HEK293 (cell line): ENCODE results near the gene SVIL.

Experiments
- CTCF ChIA-PET: fragments of 350-600 bp; formaldehyde crosslinking; extraction: SDS; loops from one replicate; lab custom pipeline; 2021; ENCODE audit warnings: antibody characterized with exemption; lab: Yijun Ruan, JAX
- POLR2A ChIA-PET: fragments of 300-600 bp; formaldehyde crosslinking; extraction: SDS; loops from one replicate; lab custom pipeline; 2020; ENCODE audit warnings: antibody characterized with exemption, inconsistent platforms; lab: Yijun Ruan, JAX
- H3K27ac ChIP-seq: fragments of 200-500 bp; sonication (Bioruptor generic); 2 replicates; pipeline ENCODE4 v1.5.1; 2014; ENCODE audit warnings: low read depth, low read length, control low read depth, inconsistent platforms; ENCODE audit errors: extremely low read depth
- H3K36me3 ChIP-seq, 2 experiments: fragments of 200-500 bp in 1 of 2; sonication (Bioruptor generic) in 1 of 2; 1 replicate in 1 of 2; 2 replicates in 1 of 2; pipeline ENCODE4 v1.5.1; 2014 to 2017; ENCODE audit warnings: inconsistent platforms in 2 of 2, low read length in 2 of 2; ENCODE audit not compliant: control insufficient read depth in 2 of 2, insufficient read depth in 1 of 2
- H3K4me1 ChIP-seq: fragments of 200-500 bp; sonication (Bioruptor generic); 2 replicates; pipeline ENCODE4 v1.5.1; 2014; ENCODE audit warnings: mild to moderate bottlenecking, low read length, inconsistent platforms; ENCODE audit not compliant: control insufficient read depth, insufficient read depth
- H3K4me3 ChIP-seq: 2 replicates; pipeline ENCODE4 v1.5.1; 2011; ENCODE audit warnings: low read depth, mild to moderate bottlenecking, control low read depth, low read length, moderate library complexity
- H3K9me3 ChIP-seq: fragments of 200-500 bp; sonication (Bioruptor generic); 2 replicates; pipeline ENCODE4 v1.5.1; 2014; ENCODE audit warnings: low read depth, low read length, inconsistent platforms; ENCODE audit not compliant: control insufficient read depth, insufficient read depth
- EGR2 ChIP-seq: fragments of 450-650 bp; formaldehyde crosslinking; IDR thresholded peaks from 2 replicates; pipeline ENCODE4 v1.5.1; 2016; ENCODE audit warnings: low read depth, missing biosample characterization, missing genetic modification characterization
- KLF9 ChIP-seq: fragments of 450-650 bp; formaldehyde crosslinking; IDR thresholded peaks from 2 replicates; pipeline ENCODE4 v1.5.1; 2016; ENCODE audit warnings: missing biosample characterization, missing genetic modification characterization, low read depth
- MZF1 ChIP-seq: fragments of 450-650 bp; formaldehyde crosslinking; IDR thresholded peaks from 2 replicates; pipeline ENCODE4 v1.5.1; 2017; ENCODE audit warnings: missing biosample characterization, missing genetic modification characterization, borderline replicate concordance
- ZBTB1 ChIP-seq: fragments of 450-650 bp; formaldehyde crosslinking; IDR thresholded peaks from 2 replicates; pipeline ENCODE4 v1.5.1; 2016; ENCODE audit warnings: missing biosample characterization, missing genetic modification characterization
- ZFP41 ChIP-seq: fragments of 450-650 bp; formaldehyde crosslinking; IDR thresholded peaks from 2 replicates; pipeline ENCODE4 v1.5.1; 2016; ENCODE audit warnings: missing biosample characterization, missing genetic modification characterization, borderline replicate concordance
- ZNF133 ChIP-seq: fragments of 450-650 bp; formaldehyde crosslinking; IDR thresholded peaks from 2 replicates; pipeline ENCODE4 v1.5.1; 2016; ENCODE audit warnings: missing biosample characterization, missing genetic modification characterization
- ZNF138 ChIP-seq: fragments of 450-650 bp; formaldehyde crosslinking; IDR thresholded peaks from 2 replicates; pipeline ENCODE4 v1.5.1; 2016; ENCODE audit warnings: missing biosample characterization, missing genetic modification characterization, borderline replicate concordance
- ZNF302 ChIP-seq: fragments of 450-650 bp; formaldehyde crosslinking; IDR thresholded peaks from 2 replicates; pipeline ENCODE4 v1.5.1; 2016; ENCODE audit warnings: missing biosample characterization, missing genetic modification characterization, low read depth
- ZNF510 ChIP-seq: fragments of 450-650 bp; formaldehyde crosslinking; IDR thresholded peaks from 2 replicates; pipeline ENCODE4 v1.5.1; 2018; ENCODE audit warnings: mild to moderate bottlenecking, missing genetic modification characterization, missing biosample characterization; ENCODE audit not compliant: insufficient replicate concordance
- ZNF521 ChIP-seq: fragments of 450-650 bp; formaldehyde crosslinking; IDR thresholded peaks from 2 replicates; pipeline ENCODE4 v1.5.1; 2017; ENCODE audit warnings: missing biosample characterization, mild to moderate bottlenecking, missing genetic modification characterization
- ZNF549 ChIP-seq: fragments of 450-650 bp; IDR thresholded peaks from 2 replicates; pipeline ENCODE4 v1.5.1; 2018; ENCODE audit warnings: missing biosample characterization, missing genetic modification characterization, mild to moderate bottlenecking, inconsistent platforms, moderate library complexity
- ZNF560 ChIP-seq: fragments of 450-650 bp; formaldehyde crosslinking; IDR thresholded peaks from 2 replicates; pipeline ENCODE4 v1.5.1; 2017; ENCODE audit warnings: missing biosample characterization, missing genetic modification characterization, borderline replicate concordance
- ZNF658 ChIP-seq: fragments of 450-650 bp; formaldehyde crosslinking; IDR thresholded peaks from 2 replicates; pipeline ENCODE4; 2016; ENCODE audit warnings: missing biosample characterization, missing genetic modification characterization
- ZNF747 ChIP-seq: fragments of 450-650 bp; formaldehyde crosslinking; IDR thresholded peaks from 2 replicates; pipeline ENCODE4 v1.5.1; 2016; ENCODE audit warnings: missing biosample characterization, missing genetic modification characterization
- ZNF837 ChIP-seq: fragments of 450-650 bp; formaldehyde crosslinking; IDR thresholded peaks from 2 replicates; pipeline ENCODE4 v1.5.1; 2016; ENCODE audit warnings: missing biosample characterization, missing genetic modification characterization
- ZSCAN30 ChIP-seq: fragments of 450-650 bp; IDR thresholded peaks from 2 replicates; pipeline ENCODE4 v1.5.1; 2018; ENCODE audit warnings: missing biosample characterization, mild to moderate bottlenecking, missing genetic modification characterization, moderate library complexity
- TF ChIP-seq, protein P1 (sequence below): fragments of 450-650 bp; formaldehyde crosslinking; conservative IDR thresholded peaks from 2 replicates; pipeline ENCODE4 v1.5.1; 2016; ENCODE audit warnings: low read depth, missing biosample characterization, missing genetic modification characterization
- TF ChIP-seq, protein P2 (sequence below): fragments of 450-650 bp; formaldehyde crosslinking; IDR thresholded peaks from 2 replicates; pipeline ENCODE4 v1.5.1; 2016; ENCODE audit warnings: missing biosample characterization, missing genetic modification characterization
- TF ChIP-seq, protein P3 (sequence below): fragments of 450-650 bp; formaldehyde crosslinking; IDR thresholded peaks from 2 replicates; pipeline ENCODE4 v1.5.1; 2016; ENCODE audit warnings: missing biosample characterization, missing genetic modification characterization
- TF ChIP-seq, protein P4 (sequence below): sonication (generic); formaldehyde crosslinking; IDR thresholded peaks from 2 replicates; pipeline ENCODE4 v1.8.1; 2022; ENCODE audit warnings: mild to moderate bottlenecking, moderate library complexity, missing genetic modification reagents

Gene SVIL

DNA sequence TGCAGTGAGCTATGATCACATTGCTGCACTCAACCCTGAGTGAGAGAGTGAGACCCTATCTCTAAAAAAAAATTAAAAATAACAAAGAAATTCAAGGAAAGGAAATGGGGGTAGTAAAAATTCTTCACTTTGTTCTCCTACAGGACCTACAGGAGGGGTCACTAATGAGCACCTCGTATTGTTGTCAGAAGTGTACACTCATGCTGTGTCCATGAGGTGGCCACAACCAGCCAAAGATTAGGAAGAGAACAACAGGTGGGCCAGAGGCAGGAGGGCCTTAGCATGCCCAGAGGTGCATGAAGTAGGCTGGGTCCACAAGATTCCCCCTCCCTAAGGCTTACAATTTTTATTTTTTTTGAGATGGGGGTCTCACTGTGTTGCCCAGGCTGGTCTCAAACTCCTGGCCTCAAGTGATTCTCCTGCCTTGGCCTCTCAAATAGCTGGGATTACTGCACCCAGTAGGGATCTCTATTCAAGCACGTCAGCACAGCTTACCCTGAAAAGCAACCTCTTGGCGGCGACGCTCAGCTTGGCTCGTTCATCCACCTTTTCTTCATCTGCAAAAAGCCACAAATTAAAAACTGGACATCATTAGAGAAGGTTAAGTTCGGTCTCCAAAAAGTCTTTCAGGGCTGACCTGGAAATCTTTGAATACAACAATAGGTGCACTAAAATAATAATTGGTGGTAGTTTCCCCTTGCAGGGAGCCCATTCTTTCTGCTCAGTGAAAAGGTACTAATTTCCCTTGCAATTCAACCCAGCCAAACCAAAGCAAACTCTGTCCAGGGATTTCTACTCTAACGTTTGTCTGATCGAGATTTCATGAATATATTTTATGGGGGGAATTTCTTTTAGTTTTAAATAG lies 104.4 kb downstream of the SVIL start (continued):
- no peak for TF ChIP-seq MZF1 (tag by site-specific recombination)
- TF ChIP-seq, protein P1, sequence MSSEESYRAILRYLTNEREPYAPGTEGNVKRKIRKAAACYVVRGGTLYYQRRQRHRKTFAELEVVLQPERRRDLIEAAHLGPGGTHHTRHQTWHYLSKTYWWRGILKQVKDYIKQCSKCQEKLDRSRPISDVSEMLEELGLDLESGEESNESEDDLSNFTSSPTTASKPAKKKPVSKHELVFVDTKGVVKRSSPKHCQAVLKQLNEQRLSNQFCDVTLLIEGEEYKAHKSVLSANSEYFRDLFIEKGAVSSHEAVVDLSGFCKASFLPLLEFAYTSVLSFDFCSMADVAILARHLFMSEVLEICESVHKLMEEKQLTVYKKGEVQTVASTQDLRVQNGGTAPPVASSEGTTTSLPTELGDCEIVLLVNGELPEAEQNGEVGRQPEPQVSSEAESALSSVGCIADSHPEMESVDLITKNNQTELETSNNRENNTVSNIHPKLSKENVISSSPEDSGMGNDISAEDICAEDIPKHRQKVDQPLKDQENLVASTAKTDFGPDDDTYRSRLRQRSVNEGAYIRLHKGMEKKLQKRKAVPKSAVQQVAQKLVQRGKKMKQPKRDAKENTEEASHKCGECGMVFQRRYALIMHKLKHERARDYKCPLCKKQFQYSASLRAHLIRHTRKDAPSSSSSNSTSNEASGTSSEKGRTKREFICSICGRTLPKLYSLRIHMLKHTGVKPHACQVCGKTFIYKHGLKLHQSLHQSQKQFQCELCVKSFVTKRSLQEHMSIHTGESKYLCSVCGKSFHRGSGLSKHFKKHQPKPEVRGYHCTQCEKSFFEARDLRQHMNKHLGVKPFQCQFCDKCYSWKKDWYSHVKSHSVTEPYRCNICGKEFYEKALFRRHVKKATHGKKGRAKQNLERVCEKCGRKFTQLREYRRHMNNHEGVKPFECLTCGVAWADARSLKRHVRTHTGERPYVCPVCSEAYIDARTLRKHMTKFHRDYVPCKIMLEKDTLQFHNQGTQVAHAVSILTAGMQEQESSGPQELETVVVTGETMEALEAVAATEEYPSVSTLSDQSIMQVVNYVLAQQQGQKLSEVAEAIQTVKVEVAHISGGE, result no peak

DNA sequence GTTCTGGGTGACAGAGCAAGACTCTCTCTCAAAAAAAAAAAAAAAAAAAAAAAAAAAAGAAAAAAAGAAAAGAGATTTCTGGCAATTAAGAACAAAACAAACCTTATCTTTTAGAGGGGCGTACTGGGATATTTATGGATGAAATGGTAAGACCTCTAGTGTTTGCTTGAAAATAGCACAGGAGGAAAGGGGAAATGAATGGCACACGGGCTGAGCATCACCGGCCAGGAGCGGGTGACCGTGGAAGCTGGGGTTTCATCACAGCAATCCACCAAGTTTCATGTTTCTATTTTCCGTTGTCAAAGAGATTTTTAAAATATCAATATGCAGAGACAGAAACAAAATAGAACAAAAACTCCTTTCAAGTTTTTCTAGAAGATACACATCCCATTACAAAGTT lies 105.6 kb downstream of the SVIL start:
- CTCF ChIA-PET, result interaction anchor here (0.7 to 1.2 kb wide), 2 partner anchors 16 to 61 kb away, joined by 3 to 6 read pairs; no protein-coding TSS in a partner anchor
- POLR2A ChIA-PET, result no interaction called here
- no peak for TF ChIP-seq ZNF302 (tag by site-specific recombination)
- TF ChIP-seq ZNF837 (tag by site-specific recombination), result no peak
- TF ChIP-seq ZNF138 (tag by site-specific recombination), result no peak
- no peak for TF ChIP-seq ZNF747
- TF ChIP-seq, protein P2, sequence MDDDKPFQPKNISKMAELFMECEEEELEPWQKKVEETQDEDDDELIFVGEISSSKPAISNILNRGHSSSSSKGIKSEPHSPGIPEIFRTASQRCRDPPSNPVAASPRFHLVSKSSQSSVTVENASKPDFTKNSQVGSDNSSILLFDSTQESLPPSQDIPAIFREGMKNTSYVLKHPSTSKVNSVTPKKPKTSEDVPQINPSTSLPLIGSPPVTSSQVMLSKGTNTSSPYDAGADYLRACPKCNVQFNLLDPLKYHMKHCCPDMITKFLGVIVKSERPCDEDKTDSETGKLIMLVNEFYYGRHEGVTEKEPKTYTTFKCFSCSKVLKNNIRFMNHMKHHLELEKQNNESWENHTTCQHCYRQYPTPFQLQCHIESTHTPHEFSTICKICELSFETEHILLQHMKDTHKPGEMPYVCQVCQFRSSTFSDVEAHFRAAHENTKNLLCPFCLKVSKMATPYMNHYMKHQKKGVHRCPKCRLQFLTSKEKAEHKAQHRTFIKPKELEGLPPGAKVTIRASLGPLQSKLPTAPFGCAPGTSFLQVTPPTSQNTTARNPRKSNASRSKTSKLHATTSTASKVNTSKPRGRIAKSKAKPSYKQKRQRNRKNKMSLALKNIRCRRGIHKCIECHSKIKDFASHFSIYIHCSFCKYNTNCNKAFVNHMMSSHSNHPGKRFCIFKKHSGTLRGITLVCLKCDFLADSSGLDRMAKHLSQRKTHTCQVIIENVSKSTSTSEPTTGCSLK (tag by site-specific recombination), result no peak
- no peak for TF ChIP-seq ZNF133 (tag by site-specific recombination)
- no peak for TF ChIP-seq ZNF549 (tag by site-specific recombination)
- no peak for TF ChIP-seq EGR2
- no peak for TF ChIP-seq ZBTB1 (tag by site-specific recombination)
- no peak for TF ChIP-seq ZNF510 (tag by site-specific recombination)
- TF ChIP-seq ZNF521 (tag by site-specific recombination), result no peak
- TF ChIP-seq ZFP41 (tag by site-specific recombination), result no peak
- no peak for TF ChIP-seq ZNF658 (tag by site-specific recombination)
- H3K36me3 ChIP-seq, result peaks cover 0 to 17% of the 10 kb centered on the region in 2 experiments; a peak in 2 of 3 replicates
- no peaks in the 10 kb centered on the region for H3K9me3 ChIP-seq
- H3K4me3 ChIP-seq, result no peak overlapping the region
- no peaks in the 10 kb centered on the region for H3K4me1 ChIP-seq
- no peak overlapping the region for H3K27ac ChIP-seq

DNA sequence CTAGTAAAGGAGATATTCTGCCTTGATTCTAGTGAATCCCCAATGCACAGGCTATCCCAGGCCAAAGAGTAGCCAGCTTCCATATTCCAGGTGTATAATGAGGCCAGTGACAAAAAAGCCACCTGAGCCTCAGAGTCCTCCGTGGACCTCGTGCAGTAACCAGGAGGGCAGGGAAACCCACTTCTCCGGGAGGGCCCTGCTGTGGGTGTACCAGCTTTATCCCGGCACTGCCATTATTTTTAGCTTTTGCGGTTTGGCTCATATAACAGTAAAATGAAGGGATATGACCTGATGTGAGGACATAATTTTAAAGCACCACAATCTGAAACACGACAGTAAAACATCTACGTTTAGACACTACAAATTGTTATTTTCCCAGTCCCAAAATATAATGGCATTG lies 109.0 kb downstream of the SVIL start:
- no peak overlapping the region for H3K27ac ChIP-seq
- no peaks in the 10 kb centered on the region for H3K9me3 ChIP-seq
- POLR2A ChIA-PET, result no interaction called here
- no peaks in the 10 kb centered on the region for H3K4me1 ChIP-seq
- peaks cover 0 to 46% of the 10 kb centered on the region in 2 experiments for H3K36me3 ChIP-seq
- TF ChIP-seq, protein P3, sequence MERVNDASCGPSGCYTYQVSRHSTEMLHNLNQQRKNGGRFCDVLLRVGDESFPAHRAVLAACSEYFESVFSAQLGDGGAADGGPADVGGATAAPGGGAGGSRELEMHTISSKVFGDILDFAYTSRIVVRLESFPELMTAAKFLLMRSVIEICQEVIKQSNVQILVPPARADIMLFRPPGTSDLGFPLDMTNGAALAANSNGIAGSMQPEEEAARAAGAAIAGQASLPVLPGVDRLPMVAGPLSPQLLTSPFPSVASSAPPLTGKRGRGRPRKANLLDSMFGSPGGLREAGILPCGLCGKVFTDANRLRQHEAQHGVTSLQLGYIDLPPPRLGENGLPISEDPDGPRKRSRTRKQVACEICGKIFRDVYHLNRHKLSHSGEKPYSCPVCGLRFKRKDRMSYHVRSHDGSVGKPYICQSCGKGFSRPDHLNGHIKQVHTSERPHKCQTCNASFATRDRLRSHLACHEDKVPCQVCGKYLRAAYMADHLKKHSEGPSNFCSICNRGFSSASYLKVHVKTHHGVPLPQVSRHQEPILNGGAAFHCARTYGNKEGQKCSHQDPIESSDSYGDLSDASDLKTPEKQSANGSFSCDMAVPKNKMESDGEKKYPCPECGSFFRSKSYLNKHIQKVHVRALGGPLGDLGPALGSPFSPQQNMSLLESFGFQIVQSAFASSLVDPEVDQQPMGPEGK (tag by site-specific recombination), result no peak
- TF ChIP-seq, protein P4, sequence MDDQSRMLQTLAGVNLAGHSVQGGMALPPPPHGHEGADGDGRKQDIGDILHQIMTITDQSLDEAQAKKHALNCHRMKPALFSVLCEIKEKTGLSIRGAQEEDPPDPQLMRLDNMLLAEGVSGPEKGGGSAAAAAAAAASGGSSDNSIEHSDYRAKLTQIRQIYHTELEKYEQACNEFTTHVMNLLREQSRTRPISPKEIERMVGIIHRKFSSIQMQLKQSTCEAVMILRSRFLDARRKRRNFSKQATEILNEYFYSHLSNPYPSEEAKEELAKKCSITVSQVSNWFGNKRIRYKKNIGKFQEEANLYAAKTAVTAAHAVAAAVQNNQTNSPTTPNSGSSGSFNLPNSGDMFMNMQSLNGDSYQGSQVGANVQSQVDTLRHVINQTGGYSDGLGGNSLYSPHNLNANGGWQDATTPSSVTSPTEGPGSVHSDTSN (CRISPR knock-in tag), result no peak
- TF ChIP-seq ZSCAN30 (tag by site-specific recombination) (no peak), ZNF560 (tag by site-specific recombination) (no peak), KLF9 (tag by site-specific recombination) (no peak)
- CTCF ChIA-PET, result interaction anchor here (0.7 to 2.2 kb wide), 4 partner anchors 8 to 210 kb away, joined by 3 to 10 read pairs (median 6); no protein-coding TSS in a partner anchor
- H3K4me3 ChIP-seq, result no peak overlapping the region
